Mesenchymal stem cell (in vitro differentiated cells and primary cell): ENCODE measurements around the gene GALK2.

Experiments
- DNase-seq: peaks from one replicate; pipeline ENCODE4 v3.0.0-alpha.2; 2013
- H2AFZ ChIP-seq: one replicate; pipeline ENCODE4 v1.6.1; 2013; ENCODE audit warnings: low read depth, mild to moderate bottlenecking, control low read depth, inconsistent platforms, low read length, moderate library complexity
- H2AK5ac ChIP-seq: 2 replicates; pipeline ENCODE4 v1.6.1; 2013; ENCODE audit warnings: low read length, moderate library complexity, mild to moderate bottlenecking, inconsistent platforms; ENCODE audit not compliant: severe bottlenecking
- H2BK120ac ChIP-seq: one replicate; pipeline ENCODE4 v1.6.1; 2013; ENCODE audit warnings: low read depth, mild to moderate bottlenecking, inconsistent platforms, low read length, moderate library complexity
- H2BK12ac ChIP-seq, 2 experiments: one replicate each; pipeline ENCODE4 v1.6.1; 2013; ENCODE audit warnings: inconsistent platforms in 2 of 2, low read length in 2 of 2, mild to moderate bottlenecking in 2 of 2, moderate library complexity in 2 of 2, control low read depth in 1 of 2
- H2BK15ac ChIP-seq: one replicate; pipeline ENCODE4 v1.6.1; 2013; ENCODE audit warnings: mild to moderate bottlenecking, low read depth, inconsistent platforms; ENCODE audit not compliant: poor library complexity, severe bottlenecking
- H2BK5ac ChIP-seq: 2 replicates; pipeline ENCODE4 v1.6.1; 2013; ENCODE audit warnings: low read depth, mild to moderate bottlenecking, low read length, control low read depth, inconsistent platforms; ENCODE audit not compliant: poor library complexity, severe bottlenecking
- H3K14ac ChIP-seq, 2 experiments: one replicate each; pipeline ENCODE4 v1.6.1; 2013; ENCODE audit warnings: inconsistent platforms in 2 of 2, low read length in 2 of 2, control low read depth in 1 of 2, mild to moderate bottlenecking in 1 of 2, moderate library complexity in 1 of 2
- H3K18ac ChIP-seq, 2 experiments: one replicate each; pipeline ENCODE4 v1.6.1; 2013; ENCODE audit warnings: inconsistent platforms in 2 of 2, low read length in 2 of 2, control low read depth in 1 of 2, low read depth in 1 of 2, mild to moderate bottlenecking in 1 of 2
- H3K23ac ChIP-seq, 2 experiments: one replicate each; pipeline ENCODE4 v1.6.1; 2013; ENCODE audit warnings: inconsistent platforms in 2 of 2, low read length in 2 of 2, mild to moderate bottlenecking in 2 of 2, moderate library complexity in 2 of 2, control low read depth in 1 of 2
- H3K27ac ChIP-seq: 2 replicates; pipeline ENCODE4 v1.5.1; 2013; ENCODE audit warnings: mild to moderate bottlenecking, moderate library complexity, low read length, control low read depth, inconsistent platforms; ENCODE audit not compliant: poor library complexity, severe bottlenecking
- H3K27me3 ChIP-seq, 2 experiments: 2 replicates each; pipeline versions ENCODE4 v1.6.1 to v1.7.0; 2013; ENCODE audit warnings: low read length in 2 of 2, mild to moderate bottlenecking in 2 of 2, moderate library complexity in 2 of 2, control low read depth in 1 of 2, inconsistent platforms in 1 of 2; ENCODE audit not compliant: control insufficient read depth in 1 of 2, insufficient read depth in 1 of 2
- H3K36me3 ChIP-seq, 2 experiments: 2 replicates each; pipeline versions ENCODE4 v1.6.1 to v1.7.0; 2013; ENCODE audit warnings: low read length in 2 of 2, control low read depth in 1 of 2, inconsistent platforms in 1 of 2, low read depth in 1 of 2, mild to moderate bottlenecking in 1 of 2; ENCODE audit not compliant: insufficient read depth in 2 of 2, control insufficient read depth in 1 of 2
- H3K4ac ChIP-seq, 2 experiments: one replicate each; pipeline ENCODE4 v1.6.1; 2013; ENCODE audit warnings: inconsistent platforms in 2 of 2, low read length in 2 of 2, mild to moderate bottlenecking in 2 of 2, moderate library complexity in 2 of 2, control low read depth in 1 of 2, low read depth in 1 of 2
- H3K4me1 ChIP-seq: 2 replicates; pipeline ENCODE4 v1.6.1; 2013; ENCODE audit warnings: low read depth, low read length, control low read depth; ENCODE audit not compliant: control insufficient read depth, insufficient read depth
- H3K4me2 ChIP-seq: 2 replicates; pipeline ENCODE4 v1.6.1; 2013; ENCODE audit warnings: low read length, mild to moderate bottlenecking, inconsistent platforms; ENCODE audit not compliant: poor library complexity, severe bottlenecking
- H3K4me3 ChIP-seq, 2 experiments: 2 replicates each; pipeline versions ENCODE4 v1.5.1 to v1.7.0; 2013; ENCODE audit warnings: low read length in 2 of 2, mild to moderate bottlenecking in 2 of 2, control low read depth in 1 of 2, low read depth in 1 of 2; ENCODE audit not compliant: insufficient read depth in 1 of 2
- H3K79me1 ChIP-seq: replicated peaks from 2 replicates; pipeline ENCODE4 v1.6.1; 2013; ENCODE audit warnings: mild to moderate bottlenecking, control low read depth, low read length, inconsistent platforms; ENCODE audit not compliant: poor library complexity, severe bottlenecking
- H3K9ac ChIP-seq: 2 replicates; pipeline ENCODE4 v1.7.0; 2013; ENCODE audit warnings: mild to moderate bottlenecking, low read length, moderate library complexity
- H3K9me3 ChIP-seq: 2 replicates; pipeline ENCODE4 v1.7.0; 2013; ENCODE audit warnings: mild to moderate bottlenecking, low read length; ENCODE audit not compliant: control insufficient read depth
- H4K8ac ChIP-seq: one replicate; pipeline ENCODE4 v1.6.1; 2013; ENCODE audit warnings: inconsistent platforms, mild to moderate bottlenecking, low read length, moderate library complexity
- H4K91ac ChIP-seq: one replicate; pipeline ENCODE4 v1.6.1; 2013; ENCODE audit warnings: mild to moderate bottlenecking, low read length, inconsistent platforms
- WGBS: methylation state at CpG from one replicate; pipeline ENCODE4 v1.1.7; 2013; ENCODE audit warnings: mixed read lengths; 5-methylcytosine and 5-hydroxymethylcytosine counted together

Gene GALK2

DNA sequence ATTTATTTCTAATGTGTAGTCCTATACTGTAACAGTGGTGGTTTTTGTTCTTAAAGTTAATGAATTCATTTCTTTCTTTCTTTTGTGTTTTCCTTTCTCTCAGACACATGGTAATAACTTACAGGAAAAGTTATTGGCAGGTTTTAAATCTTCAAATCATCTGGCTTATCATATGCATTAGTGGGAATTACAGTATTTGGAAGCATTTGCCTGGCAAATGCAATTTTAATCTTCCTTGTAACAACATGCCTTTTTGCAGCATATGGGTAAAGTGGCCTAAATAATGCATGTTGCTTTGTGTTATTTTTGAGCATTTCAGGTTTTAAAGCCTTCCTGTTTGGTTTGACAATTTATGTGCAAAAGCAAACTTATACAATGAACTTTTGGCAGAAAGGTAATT lies 66.8 kb downstream of the GALK2 start:
- H2BK5ac ChIP-seq: no peak overlapping the region
- H4K91ac ChIP-seq: no peak overlapping the region
- H3K4me3 ChIP-seq: peak overlapping the region in 1 of 2 experiments; percentile 51
- peaks cover 6% of the 10 kb centered on the region for H3K79me1 ChIP-seq
- peak overlapping the region; percentile 76 for H3K9ac ChIP-seq
- no peak overlapping the region for H3K4ac ChIP-seq
- no peak overlapping the region for H2AFZ ChIP-seq
- no peak overlapping the region for H2AK5ac ChIP-seq
- no peak overlapping the region for H2BK15ac ChIP-seq
- H3K18ac ChIP-seq: no peak overlapping the region
- H2BK12ac ChIP-seq: no peak overlapping the region
- H3K27ac ChIP-seq: no peak overlapping the region
- DNase-seq: no peak
- H3K27me3 ChIP-seq: no peaks in the 10 kb centered on the region
- H2BK120ac ChIP-seq: no peak overlapping the region
- H3K4me1 ChIP-seq: no peaks in the 10 kb centered on the region
- H3K36me3 ChIP-seq: peaks cover 0 to 42% of the 10 kb centered on the region in 2 experiments
- H3K23ac ChIP-seq: no peak overlapping the region
- peaks cover 2% of the 10 kb centered on the region for H3K9me3 ChIP-seq
- H3K4me2 ChIP-seq: no peak overlapping the region
- H3K14ac ChIP-seq: no peak overlapping the region
- no peak overlapping the region for H4K8ac ChIP-seq

DNA sequence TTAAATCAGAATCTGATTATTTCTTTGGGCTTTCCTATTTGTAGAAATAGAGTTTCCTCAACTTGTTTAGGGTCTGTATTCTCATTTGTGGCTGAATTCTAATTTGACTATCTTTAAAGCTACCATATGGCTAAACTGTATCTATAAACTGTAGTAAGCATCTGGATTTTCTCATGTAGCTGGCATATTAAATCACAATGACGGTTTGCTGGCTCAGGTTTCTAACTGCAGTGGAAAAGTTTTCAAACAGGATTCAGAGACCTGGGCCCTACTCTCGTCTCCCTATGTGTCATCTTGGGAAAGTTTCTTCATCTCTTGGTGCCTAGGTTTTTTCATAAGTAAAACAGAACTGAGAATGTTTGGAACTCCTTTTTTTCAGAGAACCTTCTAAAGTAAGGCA lies 68.3 kb downstream of the GALK2 start:
- Histone ChIP-seq H3K79me1 (peaks cover 2% of the 10 kb centered on the region), H3K4me1 (no peaks in the 10 kb centered on the region), H4K91ac (no peak overlapping the region), H3K23ac (no peak overlapping the region), H3K36me3 (peaks cover 0 to 28% of the 10 kb centered on the region in 2 experiments), H3K27ac (no peak overlapping the region), H3K4me3 (peak overlapping the region in 1 of 2 experiments; percentile 31), H3K9me3 (no peaks in the 10 kb centered on the region), H3K27me3 (no peaks in the 10 kb centered on the region), H3K4ac (no peak overlapping the region), H4K8ac (no peak overlapping the region), H3K14ac (no peak overlapping the region), H2AFZ (no peak overlapping the region), H3K9ac (peak overlapping the region; percentile 80), H2BK12ac (no peak overlapping the region), H2BK120ac (no peak overlapping the region), H3K18ac (no peak overlapping the region), H2BK15ac (no peak overlapping the region), H2BK5ac (no peak overlapping the region), H3K4me2 (no peak overlapping the region), H2AK5ac (no peak overlapping the region)
- DNase-seq: peak; percentile 96
- 6% methylated on average over 2 of the region's 2 CpGs for WGBS

DNA sequence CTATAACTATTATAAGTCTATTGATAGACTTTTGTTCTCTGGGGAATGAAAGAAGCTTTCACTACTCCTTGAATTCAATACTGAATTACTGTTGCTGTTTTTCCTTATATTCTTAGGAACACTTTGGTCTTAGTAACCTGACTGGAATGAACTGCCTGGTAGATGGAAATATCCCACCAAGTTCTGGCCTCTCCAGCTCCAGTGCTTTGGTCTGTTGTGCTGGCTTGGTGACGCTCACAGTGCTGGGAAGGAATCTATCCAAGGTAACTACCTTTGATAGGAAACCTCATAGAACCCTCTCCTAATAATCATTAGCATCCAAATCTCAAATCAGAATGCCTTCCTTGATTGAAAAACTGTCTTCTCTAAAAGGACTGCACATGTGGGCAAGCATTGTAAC lies 69.1 kb downstream of the GALK2 start:
- Histone ChIP-seq H3K27me3 (no peaks in the 10 kb centered on the region), H3K9ac (peak overlapping the region; percentile 80), H3K4ac (peak overlapping the region; percentile 2 to 46), H2AFZ (no peak overlapping the region), H3K18ac (no peak overlapping the region), H3K4me2 (no peak overlapping the region), H2BK120ac (peak overlapping the region; percentile 21), H3K14ac (no peak overlapping the region), H3K4me1 (no peaks in the 10 kb centered on the region), H2BK5ac (no peak overlapping the region), H3K36me3 (peaks cover 0 to 24% of the 10 kb centered on the region in 2 experiments), H3K9me3 (no peaks in the 10 kb centered on the region), H3K23ac (no peak overlapping the region), H3K79me1 (peaks cover 2% of the 10 kb centered on the region), H4K91ac (no peak overlapping the region), H2AK5ac (no peak overlapping the region), H3K27ac (no peak overlapping the region), H2BK15ac (no peak overlapping the region), H2BK12ac (no peak overlapping the region), H3K4me3 (peak overlapping the region in 1 of 2 experiments; percentile 31), H4K8ac (no peak overlapping the region)
- DNase-seq: peak; percentile 46
- 88% methylated on average over 1 of the region's 1 CpG for WGBS

DNA sequence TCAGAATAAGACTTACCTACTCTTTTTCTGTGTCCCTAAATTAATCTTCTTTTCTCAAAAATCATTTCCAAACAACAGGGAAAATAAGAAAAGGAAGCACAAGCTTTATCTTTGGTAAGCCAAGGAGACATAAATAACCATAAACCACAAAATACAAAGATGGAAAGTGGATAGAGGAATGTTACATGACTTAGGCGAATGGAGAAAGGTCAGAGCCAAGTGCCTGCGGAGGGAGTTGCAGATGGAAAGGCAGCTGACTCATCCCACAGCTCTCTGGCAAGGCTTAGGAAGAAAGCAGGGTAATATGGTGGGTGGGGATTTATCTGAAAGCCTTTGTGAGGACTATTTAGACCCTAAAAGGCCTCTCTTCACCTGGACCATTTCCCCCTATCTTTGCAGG lies 72.8 kb downstream of the GALK2 start:
- H3K79me1 ChIP-seq: peaks cover 2% of the 10 kb centered on the region
- H2BK15ac ChIP-seq: no peak overlapping the region
- H3K23ac ChIP-seq: peak overlapping the region in 1 of 2 experiments; percentile 55
- no peaks in the 10 kb centered on the region for H3K27me3 ChIP-seq
- no peaks in the 10 kb centered on the region for H3K4me1 ChIP-seq
- no peak overlapping the region for H2AFZ ChIP-seq
- H3K18ac ChIP-seq: peak overlapping the region; percentile 16 to 97
- peak overlapping the region; percentile 37 to 100 for H2BK12ac ChIP-seq
- peak overlapping the region; percentile 95 for H4K8ac ChIP-seq
- WGBS: 0% methylated on average over 2 of the region's 2 CpGs
- H3K27ac ChIP-seq: peak overlapping the region; percentile 43
- peak overlapping the region; percentile 67 for H3K9ac ChIP-seq
- H3K4ac ChIP-seq: peak overlapping the region in 1 of 2 experiments; percentile 45
- H3K4me3 ChIP-seq: peak overlapping the region in 1 of 2 experiments; percentile 20
- H2BK5ac ChIP-seq: no peak overlapping the region
- peak overlapping the region; percentile 89 for H4K91ac ChIP-seq
- H3K4me2 ChIP-seq: no peak overlapping the region
- H3K9me3 ChIP-seq: no peaks in the 10 kb centered on the region
- H2AK5ac ChIP-seq: no peak overlapping the region
- no peak overlapping the region for H3K14ac ChIP-seq
- peaks cover 0 to 41% of the 10 kb centered on the region in 2 experiments for H3K36me3 ChIP-seq
- peak; percentile 91 for DNase-seq
- peak overlapping the region; percentile 95 for H2BK120ac ChIP-seq
